GM12891 (cell line): Measurements from ENCODE around the gene C4orf17. TPM values are rescaled to one million over a fixed set of nuclear protein-coding genes. Genes with fewer than 3 reads are reported as not detected.

Experiments used
- DNase-seq: peaks from one replicate; pipeline ENCODE4 v3.0.0; 2011; ENCODE audit warnings: low spot score; ENCODE audit not compliant: insufficient read length
- FAIRE-seq: peaks from 2 replicates; lab custom pipeline; 2011; peaks lifted over from hg19 to GRCh38; lab: Jason Lieb, UNC
- PAX5 ChIP-seq: IDR thresholded peaks from 2 replicates; pipeline ENCODE4 v1.6.1; 2011; ENCODE audit warnings: low read length, moderate library complexity, mild to moderate bottlenecking; ENCODE audit not compliant: insufficient read depth, severe bottlenecking
- POLR2A ChIP-seq: IDR thresholded peaks from 2 replicates; pipeline ENCODE4 v1.6.1; 2011; ENCODE audit warnings: low read depth, low read length, control low read depth
- POLR2AphosphoS5 ChIP-seq: IDR thresholded peaks from 2 replicates; pipeline ENCODE4 v1.6.1; 2011; ENCODE audit warnings: low read depth, low read length, control low read depth
- POU2F2 ChIP-seq: IDR thresholded peaks from 2 replicates; pipeline ENCODE4 v1.6.1; 2011; ENCODE audit warnings: low read depth, mild to moderate bottlenecking, control low read depth, low read length, moderate library complexity
- SPI1 ChIP-seq: IDR thresholded peaks from 2 replicates; pipeline ENCODE4 v1.6.1; 2011; ENCODE audit warnings: low read depth, low read length, control low read depth
- TAF1 ChIP-seq: IDR thresholded peaks from 2 replicates; pipeline ENCODE4 v1.6.1; 2011; ENCODE audit warnings: low read depth, low read length, control low read depth
- polyA plus RNA-seq: library from polyadenylated mRNA; unstranded; fragments of >200 nt; gene quantifications from one replicate; pipeline ENCODE4 v1.2.1, GENCODE V29; 2012; ENCODE audit warnings: low read depth, missing spikeins, inconsistent platforms; ENCODE audit not compliant: missing spikeins

C4orf17 gene
- not detected for polyA plus RNA-seq

- no peak for DNase-seq
- no peak for FAIRE-seq
- TF ChIP-seq PAX5 (no peak), POLR2AphosphoS5 (no peak), SPI1 (no peak), POU2F2 (no peak), POLR2A (no peak), TAF1 (no peak)
Observed at GRCh38 chr4:99510721-99511120, at the start of gene C4orf17. TSS of gene C4orf17 (plus strand) at chr4:99511021. CDS start at chr4:99513082, 2,061 bp downstream.

- TF ChIP-seq PAX5 (no peak), POU2F2 (no peak), POLR2AphosphoS5 (no peak), TAF1 (no peak), SPI1 (no peak)
- DNase-seq: no peak
- FAIRE-seq: no peak
Observed at GRCh38 chr4:99461623-99462401, 49.0 kb upstream of the C4orf17 start.

GRCh38 chr4:99462875-99463464 is 47.9 kb upstream of the C4orf17 start:
- TF ChIP-seq PAX5: no peak
- TF ChIP-seq POLR2A: no peak
- TF ChIP-seq TAF1: no peak
- TF ChIP-seq POLR2AphosphoS5: no peak
- TF ChIP-seq POU2F2: no peak
- TF ChIP-seq SPI1: no peak
- peak; percentile 81 for FAIRE-seq
- peak; percentile 27 for DNase-seq

- FAIRE-seq (no peak), DNase-seq (no peak)
- no peak for TF ChIP-seq SPI1
- TF ChIP-seq POLR2A: no peak
- no peak for TF ChIP-seq PAX5
- no peak for TF ChIP-seq POU2F2
- TF ChIP-seq TAF1: no peak
Observed at GRCh38 chr4:99463566-99463965, 47.3 kb upstream of the C4orf17 start.

- FAIRE-seq (no peak), DNase-seq (no peak)
- no peak for TF ChIP-seq SPI1
- TF ChIP-seq POLR2A: no peak
- TF ChIP-seq POLR2AphosphoS5: no peak
- no peak for TF ChIP-seq TAF1
- TF ChIP-seq PAX5: no peak
- TF ChIP-seq POU2F2: no peak
Observed at GRCh38 chr4:99467887-99468286, 42.9 kb upstream of the C4orf17 start.

- no peak for TF ChIP-seq TAF1
- TF ChIP-seq POLR2A: no peak
- TF ChIP-seq SPI1: no peak
- TF ChIP-seq PAX5: no peak
- TF ChIP-seq POLR2AphosphoS5: no peak
- TF ChIP-seq POU2F2: no peak
- no peak for FAIRE-seq
- no peak for DNase-seq
Observed at GRCh38 chr4:99468889-99469288, 41.9 kb upstream of the C4orf17 start.

- DNase-seq: no peak
- FAIRE-seq: no peak
Observed at GRCh38 chr4:99471349-99471748, 39.5 kb upstream of the C4orf17 start.

GRCh38 chr4:99471896-99472295 is 38.9 kb upstream of the C4orf17 start:
- TF ChIP-seq TAF1 (no peak), POLR2AphosphoS5 (no peak), POU2F2 (no peak), SPI1 (no peak), POLR2A (no peak), PAX5 (no peak)
- DNase-seq: no peak
- no peak for FAIRE-seq

More at GRCh38 chr4:99471349-99471748, 39.5 kb upstream of the C4orf17 start:
- TF ChIP-seq TAF1 (no peak), POU2F2 (no peak), POLR2AphosphoS5 (no peak), PAX5 (no peak), POLR2A (no peak), SPI1 (no peak)

- TF ChIP-seq POU2F2 (no peak), TAF1 (no peak), POLR2A (no peak), PAX5 (no peak), POLR2AphosphoS5 (no peak), SPI1 (no peak)
- FAIRE-seq (no peak), DNase-seq (no peak)
Observed at GRCh38 chr4:99473131-99473530, 37.7 kb upstream of the C4orf17 start.

GRCh38 chr4:99483636-99484035 is 27.2 kb upstream of the C4orf17 start:
- TF ChIP-seq TAF1 (no peak), SPI1 (no peak), POU2F2 (no peak), PAX5 (no peak), POLR2AphosphoS5 (no peak), POLR2A (no peak)
- DNase-seq: no peak
- FAIRE-seq: no peak
